ENCODE measurements around the gene ADGRF1.

The ADGRF1 gene

DNA sequence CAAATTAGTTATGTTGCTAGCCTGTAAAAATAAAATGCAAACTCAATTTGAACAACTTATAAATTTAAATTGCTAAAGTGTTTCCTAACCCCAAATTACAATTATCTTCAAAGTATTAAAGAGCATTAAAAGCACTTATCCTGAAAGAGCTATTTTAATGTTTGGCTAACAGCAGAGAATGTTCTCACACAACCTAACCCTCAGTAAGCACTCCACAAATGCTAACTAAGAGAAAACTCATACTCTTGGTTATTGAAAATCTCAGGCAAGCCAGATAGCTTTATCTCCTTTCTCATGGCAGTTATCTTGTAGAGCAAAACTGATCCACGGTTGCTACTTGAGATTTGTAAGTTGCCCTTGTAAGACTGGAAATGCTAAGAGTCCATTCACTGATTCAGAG lies 30.5 kb upstream of the ADGRF1 start:
- DNase-seq (ENCODE audit: insufficient read length, low spot score) (no peak), FAIRE-seq (no peak)
- TF ChIP-seq, protein P1, sequence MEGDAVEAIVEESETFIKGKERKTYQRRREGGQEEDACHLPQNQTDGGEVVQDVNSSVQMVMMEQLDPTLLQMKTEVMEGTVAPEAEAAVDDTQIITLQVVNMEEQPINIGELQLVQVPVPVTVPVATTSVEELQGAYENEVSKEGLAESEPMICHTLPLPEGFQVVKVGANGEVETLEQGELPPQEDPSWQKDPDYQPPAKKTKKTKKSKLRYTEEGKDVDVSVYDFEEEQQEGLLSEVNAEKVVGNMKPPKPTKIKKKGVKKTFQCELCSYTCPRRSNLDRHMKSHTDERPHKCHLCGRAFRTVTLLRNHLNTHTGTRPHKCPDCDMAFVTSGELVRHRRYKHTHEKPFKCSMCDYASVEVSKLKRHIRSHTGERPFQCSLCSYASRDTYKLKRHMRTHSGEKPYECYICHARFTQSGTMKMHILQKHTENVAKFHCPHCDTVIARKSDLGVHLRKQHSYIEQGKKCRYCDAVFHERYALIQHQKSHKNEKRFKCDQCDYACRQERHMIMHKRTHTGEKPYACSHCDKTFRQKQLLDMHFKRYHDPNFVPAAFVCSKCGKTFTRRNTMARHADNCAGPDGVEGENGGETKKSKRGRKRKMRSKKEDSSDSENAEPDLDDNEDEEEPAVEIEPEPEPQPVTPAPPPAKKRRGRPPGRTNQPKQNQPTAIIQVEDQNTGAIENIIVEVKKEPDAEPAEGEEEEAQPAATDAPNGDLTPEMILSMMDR (IDR thresholded peaks at IDR 0.05; ENCODE audit: insufficient read depth, missing control alignments): no peak

DNA sequence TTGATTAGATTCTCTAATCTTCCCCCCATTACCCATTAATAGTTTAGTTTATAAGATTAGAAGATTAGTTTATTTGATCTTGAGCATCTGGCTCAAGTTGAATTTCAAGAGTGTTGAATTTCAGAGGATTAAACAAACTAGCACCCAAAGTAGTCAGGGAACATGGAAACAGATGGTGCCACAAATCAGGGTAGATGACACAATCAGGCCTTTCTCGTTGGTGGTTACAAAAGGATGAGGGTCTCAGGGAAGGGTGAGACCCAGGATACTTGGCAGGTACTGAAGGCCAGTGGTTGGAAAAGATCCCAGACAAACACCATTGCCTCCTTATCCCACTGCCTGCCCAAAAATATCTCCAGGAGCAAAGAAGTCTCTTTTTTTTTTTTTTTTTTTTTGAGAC lies 29.5 kb upstream of the ADGRF1 start:
- FAIRE-seq (peak; percentile 89), DNase-seq (ENCODE audit: insufficient read length, low spot score) (peak; percentile 35)
- TF ChIP-seq, protein P1 (IDR thresholded peaks at IDR 0.05; ENCODE audit: insufficient read depth, missing control alignments): no peak

DNA sequence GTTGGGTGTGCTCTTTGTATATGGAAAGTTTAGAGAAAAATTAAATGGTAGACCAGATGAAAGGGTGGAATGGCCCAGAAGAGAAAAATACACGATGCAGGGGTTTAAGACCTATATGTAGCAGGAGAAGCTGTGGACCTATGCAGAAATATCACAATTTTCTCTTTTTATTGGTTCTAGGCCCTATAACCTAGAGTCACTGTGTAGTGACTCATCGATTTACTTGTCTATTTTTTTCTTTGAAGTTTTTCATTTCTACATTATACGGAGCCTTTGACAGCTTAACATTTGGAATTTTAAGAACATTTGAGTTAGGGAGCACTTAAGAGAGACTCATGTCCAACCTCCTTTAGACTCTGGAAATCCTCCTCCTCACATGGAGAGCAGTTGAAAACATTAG lies 28.3 kb upstream of the ADGRF1 start:
- FAIRE-seq: no peak
- DNase-seq (ENCODE audit: insufficient read length, low spot score): no peak
- TF ChIP-seq, protein P1 (IDR thresholded peaks at IDR 0.05; ENCODE audit: insufficient read depth, missing control alignments): no peak

DNA sequence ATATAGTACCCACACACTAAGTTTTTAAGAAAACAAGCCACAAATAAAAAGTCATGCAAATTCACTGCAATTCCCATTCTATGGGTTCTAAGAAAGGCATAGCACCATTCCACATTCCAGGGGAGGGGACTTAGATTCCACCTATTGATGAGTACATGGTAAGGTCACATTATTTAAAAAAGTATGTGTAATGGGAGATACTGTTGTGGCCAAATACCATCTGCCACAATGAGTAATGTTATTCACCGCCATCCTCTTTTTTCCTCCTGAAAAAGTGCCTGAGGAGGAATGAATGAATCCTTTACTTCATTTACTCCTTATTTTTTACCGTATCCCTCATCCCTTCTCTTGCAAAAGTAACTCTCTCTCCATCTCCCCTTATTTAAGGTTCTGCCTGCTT lies 27.0 kb upstream of the ADGRF1 start:
- no peak for DNase-seq (ENCODE audit: insufficient read length, low spot score)
- FAIRE-seq: no peak

DNA sequence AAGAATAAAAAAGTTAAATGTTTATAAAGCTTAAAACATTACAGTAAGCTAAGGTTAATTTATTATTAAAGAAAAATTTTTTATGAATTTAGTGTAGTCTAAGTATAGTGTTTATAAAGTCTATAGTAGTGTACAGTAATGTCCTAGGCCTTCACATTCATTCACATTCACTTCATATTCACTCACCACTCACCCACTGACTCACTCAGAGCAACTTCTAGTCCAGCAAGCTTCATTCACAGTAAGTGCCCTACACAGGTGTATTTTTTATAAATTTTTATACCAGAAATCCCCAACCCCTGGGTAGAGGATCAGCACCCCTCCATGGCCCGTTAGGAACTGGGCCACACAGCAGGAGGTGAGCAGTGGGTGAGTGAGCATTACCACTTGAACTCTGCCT lies 24.3 kb upstream of the ADGRF1 start:
- no peak for DNase-seq (ENCODE audit: insufficient read length, low spot score)
- TF ChIP-seq, protein P1 (IDR thresholded peaks at IDR 0.05; ENCODE audit: insufficient read depth, missing control alignments): no peak
- no peak for FAIRE-seq

More for the DNA sequence above, 27.0 kb upstream of the ADGRF1 start:
- TF ChIP-seq, protein P1 (IDR thresholded peaks at IDR 0.05; ENCODE audit: insufficient read depth, missing control alignments): no peak

DNA sequence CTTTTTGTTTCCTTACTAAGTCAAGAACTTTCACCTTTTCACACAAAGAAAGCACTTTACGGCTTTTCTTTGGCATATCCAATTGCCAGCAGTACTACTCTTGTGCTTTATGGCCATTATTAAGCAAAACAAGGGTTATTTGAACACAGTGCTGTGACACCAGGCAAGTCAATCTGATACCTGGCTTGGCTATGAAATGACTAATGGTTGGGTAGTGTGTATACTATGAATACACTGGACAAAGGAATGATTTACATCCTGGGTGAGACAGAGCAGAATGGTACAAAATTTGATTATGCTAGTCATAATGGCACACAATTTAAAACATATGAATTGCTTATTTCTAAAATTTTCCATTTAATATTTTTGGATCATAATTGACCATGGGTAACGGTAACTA lies 22.1 kb upstream of the ADGRF1 start:
- TF ChIP-seq, protein P1 (IDR thresholded peaks at IDR 0.05; ENCODE audit: insufficient read depth, missing control alignments): no peak
- DNase-seq (ENCODE audit: insufficient read length, low spot score): no peak
- FAIRE-seq: no peak

DNA sequence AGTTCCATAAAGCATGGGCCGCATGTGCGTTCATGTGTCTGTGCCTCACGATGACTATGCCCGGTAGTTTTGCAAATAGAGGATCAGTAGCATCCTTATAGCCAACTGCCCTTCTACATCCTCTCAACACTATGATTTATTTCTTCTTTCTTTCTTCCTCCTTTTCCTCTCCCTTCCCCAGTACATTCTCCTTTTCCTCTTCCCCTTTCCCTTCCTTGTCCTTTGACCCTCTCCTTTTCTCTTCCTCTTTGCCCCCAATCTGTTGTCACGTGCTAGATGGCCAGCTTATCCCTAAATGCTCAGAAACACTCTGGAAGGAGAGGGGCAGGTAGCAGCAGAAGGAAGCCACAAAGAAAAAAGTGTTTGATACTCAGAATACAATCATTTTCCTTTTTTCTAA lies 20.2 kb upstream of the ADGRF1 start:
- FAIRE-seq: no peak
- no peak for DNase-seq (ENCODE audit: insufficient read length, low spot score)
- TF ChIP-seq, protein P1 (IDR thresholded peaks at IDR 0.05; ENCODE audit: insufficient read depth, missing control alignments): no peak
